T-helper 2 cell treated with Interferon-gamma antibody and Interleukin-4, amounts not matched to agents 100 ng/mL and 5 ng/mL, for 36 hours (primary cell): Measurements from ENCODE around the gene SLC38A11. TPM values are rescaled to one million over a fixed set of nuclear protein-coding genes. Genes with fewer than 3 reads are reported as not detected.

Source experiments
- intact Hi-C: fragments of 100-400 bp; cut with micrococcal nuclease; formaldehyde crosslinking; loops from one replicate; pipeline ENCODE4 v1.15.1; 2023
- total RNA-seq: library from RNA; stranded (reverse); gene quantifications from 2 replicates; pipeline ENCODE4 v1.2.3, GENCODE V29; 2022

SLC38A11 gene
- total RNA-seq, 1 donor from 2014 or later = not detected

GRCh38 chr2:164972216-164972615 lies 16.9 kb upstream of the SLC38A11 start:
- intact Hi-C loops = no loop called here

GRCh38 chr2:164969909-164970690 lies 14.8 kb upstream of the SLC38A11 start:
- intact Hi-C loops = no loop called here

- intact Hi-C loops = no loop called here
Observed at GRCh38 chr2:164967781-164968228, 12.5 kb upstream of the SLC38A11 start.

GRCh38 chr2:164967361-164967760 lies 12.0 kb upstream of the SLC38A11 start:
- intact Hi-C loops = no loop called here

GRCh38 chr2:164964700-164965099 lies 9.4 kb upstream of the SLC38A11 start:
- intact Hi-C loops = no loop called here

GRCh38 chr2:164960159-164960558 lies 4.8 kb upstream of the SLC38A11 start:
- intact Hi-C loops = no loop called here

GRCh38 chr2:164954186-164954585 lies 1.1 kb downstream of the SLC38A11 start:
- intact Hi-C loops = no loop called here

GRCh38 chr2:164953279-164953678 lies 2.0 kb downstream of the SLC38A11 start:
- intact Hi-C loops = no loop called here

- intact Hi-C loops = no loop called here
Observed at GRCh38 chr2:164952057-164952702, 3.1 kb downstream of the SLC38A11 start.

GRCh38 chr2:164948540-164948939 lies 6.8 kb downstream of the SLC38A11 start:
- intact Hi-C loops = loop anchor here (1.0 kb wide), 1 partner anchor 38 kb away; no protein-coding TSS in a partner anchor

GRCh38 chr2:164947281-164947680 lies 8.0 kb downstream of the SLC38A11 start:
- intact Hi-C loops = no loop called here

- intact Hi-C loops = no loop called here
Observed at GRCh38 chr2:164943289-164943688, 12.0 kb downstream of the SLC38A11 start.

GRCh38 chr2:164937864-164938401 lies 17.4 kb downstream of the SLC38A11 start:
- intact Hi-C loops = no loop called here

- intact Hi-C loops = no loop called here
Observed at GRCh38 chr2:164935118-164936101, 19.9 kb downstream of the SLC38A11 start.

- intact Hi-C loops = no loop called here
Observed at GRCh38 chr2:164934401-164935117, 20.8 kb downstream of the SLC38A11 start.

GRCh38 chr2:164933671-164934189 lies 21.6 kb downstream of the SLC38A11 start:
- intact Hi-C loops = no loop called here

- intact Hi-C loops = no loop called here
Observed at GRCh38 chr2:164932377-164932776, 22.9 kb downstream of the SLC38A11 start.

- intact Hi-C loops = no loop called here
Observed at GRCh38 chr2:164928101-164928673, 27.1 kb downstream of the SLC38A11 start.

- intact Hi-C loops = no loop called here
Observed at GRCh38 chr2:164922134-164922533, 33.2 kb downstream of the SLC38A11 start.

GRCh38 chr2:164920430-164920829 lies 34.9 kb downstream of the SLC38A11 start:
- intact Hi-C loops = no loop called here
